Measurements from ENCODE around the gene NANP. TPM values are rescaled to one million over a fixed set of nuclear protein-coding genes. Genes with fewer than 3 reads are reported as not detected.

Gene NANP
- total RNA-seq, 1 experiment from 2014 or later, result 7.3 TPM

GRCh38 chr20:25623736-25624499, at the start of gene NANP (continued):
- peak; percentile 31; the same call in 1 of the 2 replicates for TF ChIP-seq SRF (IDR thresholded peaks at IDR 0.05; ENCODE audit: low read depth)
- TF ChIP-seq CTCF (IDR thresholded peaks at IDR 0.05 in 2 of 3, conservative IDR thresholded peaks at IDR 0.05 in 1 of 3; ENCODE audit: borderline replicate concordance in 1 of 3, insufficient read depth in 1 of 3, low read depth in 2 of 3, low read length in 2 of 3), result no peak
- no peak for TF ChIP-seq ELF1 (IDR thresholded peaks at IDR 0.05; ENCODE audit: borderline replicate concordance, low read depth)

GRCh38 chr20:25672659-25673235, 48.9 kb upstream of the NANP start:
- BruUV-seq (replicated peaks), result no TSS peak
- RAD21 ChIA-PET (ENCODE audit: low non-redundant PET in 1 of 2, low total read pairs in 2 of 2, uncharacterized antibody in 2 of 2, unreplicated experiment in 2 of 2), result no interaction called here
- TF ChIP-seq REST (IDR thresholded peaks at IDR 0.05; ENCODE audit: low read depth) (no peak), RAD21 (IDR thresholded peaks at IDR 0.05; ENCODE audit: low read depth) (no peak), ZNF274 (IDR thresholded peaks at IDR 0.05; ENCODE audit: low read depth, low read length) (no peak), SP1 (IDR thresholded peaks at IDR 0.05; ENCODE audit: low read depth) (no peak), ZBTB33 (IDR thresholded peaks at IDR 0.05; ENCODE audit: extremely low read depth, insufficient replicate concordance, low read length) (no peak), CBX3 (IDR thresholded peaks at IDR 0.05; ENCODE audit: low read depth) (no peak), FOSL1 (IDR thresholded peaks at IDR 0.05; ENCODE audit: low read depth) (no peak), ZFX (IDR thresholded peaks at IDR 0.05) (no peak), ATF3 (IDR thresholded peaks at IDR 0.05) (no peak), EZH2 (IDR thresholded peaks at IDR 0.05) (no peak), ELF1 (IDR thresholded peaks at IDR 0.05; ENCODE audit: borderline replicate concordance, low read depth) (no peak)
- Histone ChIP-seq H3K4me1 (ENCODE audit: control insufficient read depth in 1 of 2, insufficient read depth in 2 of 2, low read length in 2 of 2) (peaks cover 0 to 6% of the 10 kb centered on the region in 2 experiments; a peak in 1 of 4 replicates), H3K4me2 (ENCODE audit: low read length) (no peak overlapping the region), H3K79me2 (ENCODE audit: insufficient read depth, low read length) (no peaks in the 10 kb centered on the region), H3K27ac (ENCODE audit: low read depth, low read length) (no peak overlapping the region), H3K9me3 (ENCODE audit: control insufficient read depth in 1 of 2, insufficient read depth in 1 of 2, low read depth in 1 of 2, low read length in 2 of 2) (no peaks in the 10 kb centered on the region), H3K4me3 (replicated peaks in 1 of 2; ENCODE audit: low read depth in 1 of 2, low read length in 2 of 2) (no peak overlapping the region), H3K9ac (ENCODE audit: low read length) (no peak overlapping the region), H3K9me2 (ENCODE audit: insufficient read depth) (no peaks in the 10 kb centered on the region), H4K20me1 (ENCODE audit: insufficient read depth) (no peaks in the 10 kb centered on the region), H2AFZ (ENCODE audit: low read depth, low read length, poor library complexity, severe bottlenecking) (no peak overlapping the region), H3K36me3 (ENCODE audit: control insufficient read depth in 1 of 2, insufficient read depth in 2 of 2, low read length in 2 of 2) (peaks cover 24 to 27% of the 10 kb centered on the region in 2 experiments; a peak in 3 of 4 replicates), H3K27me3 (ENCODE audit: insufficient read depth, low read length) (no peaks in the 10 kb centered on the region)
- CTCF ChIA-PET, result no interaction called here
- intact Hi-C loops (cut with micrococcal nuclease), result no loop called here
- POLR2A ChIA-PET, result no interaction called here
- no peak for ATAC-seq
- DNase-seq (ENCODE audit: low read depth, low spot score), result no peak
